Colonic mucosa (tissue), 4 donors: ENCODE results near the gene IFNA7. TPM values are rescaled to one million over a fixed set of nuclear protein-coding genes. Genes with fewer than 3 reads are reported as not detected.
"Not testable (repeated sequence)": the region's sequence is repeated elsewhere in the genome, so short reads cannot be mapped to it uniquely, and the experiment has no call there.

Experiments used
- DNase-seq: peaks from one replicate; pipeline ENCODE4 v3.0.0-alpha.2; 2020
- H3K27ac ChIP-seq: fragments of 200-600 bp; one replicate; pipeline ENCODE4 v1.8.0; 2021
- H3K27me3 ChIP-seq: fragments of 200-600 bp; one replicate; pipeline ENCODE4 v1.8.0; 2021
- H3K36me3 ChIP-seq: fragments of 200-600 bp; one replicate; pipeline ENCODE4 v1.8.0; 2021
- H3K4me1 ChIP-seq: fragments of 200-600 bp; one replicate; pipeline ENCODE4 v1.8.0; 2021; ENCODE audit warnings: mild to moderate bottlenecking
- H3K4me3 ChIP-seq: fragments of 200-600 bp; one replicate; pipeline ENCODE4 v1.8.0; 2021
- H3K9ac ChIP-seq, 2 donors: one replicate each; pipeline ENCODE4 v1.7.0; 2013; ENCODE audit warnings: control low read depth in 2 of 2, low read depth in 2 of 2, low read length in 2 of 2
- H3K9me3 ChIP-seq: fragments of 200-600 bp; one replicate; pipeline ENCODE4 v1.8.0; 2021
- intact Hi-C: fragments of 100-400 bp; cut with DNase I; formaldehyde crosslinking; loops from one replicate; pipeline ENCODE4 v1.14.1; 2022
- total RNA-seq, 2 donors: library from RNA; stranded (reverse); fragmentation: NEBNext Ultra II Directional in 1 of 2; extraction: Animal tissue kit (Norgen Biotek cat#: 25700) in 1 of 2; gene quantifications; one replicate each; pipeline ENCODE4 v1.2.1, GENCODE V29; 2021
- TF ChIP-seq, protein P1 (sequence below): fragments of 200-600 bp; IDR thresholded peaks from one replicate; pipeline ENCODE4 v1.8.0; 2022; ENCODE audit warnings: antibody characterized with exemption, mild to moderate bottlenecking
- donor health status: healthy.
- donor health status: DM: no; HTN: no; CAD: no.
- donor health status: DM: no; HTN: no; CAD: no.

The IFNA7 gene
- total RNA-seq, 2 donors from 2014 or later = not detected

DNA sequence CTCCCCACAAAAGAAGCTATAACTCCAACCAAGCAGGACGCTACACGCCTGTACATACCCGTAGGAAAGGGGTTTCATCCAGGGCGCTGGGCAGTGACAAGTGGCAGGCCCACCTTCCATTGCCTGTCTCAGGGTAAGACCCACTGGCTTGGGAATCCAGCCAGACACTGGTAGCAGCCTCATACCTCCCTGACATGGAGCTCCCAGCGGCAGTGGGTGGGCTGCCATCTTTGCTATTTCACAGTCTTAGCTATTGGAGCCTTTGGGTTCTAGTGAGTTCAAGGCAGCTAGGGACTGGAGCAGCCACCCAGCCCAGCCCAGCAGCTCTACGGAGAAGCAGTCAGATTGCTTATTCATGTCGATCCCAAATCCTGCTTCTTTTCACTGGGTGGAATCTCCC lies 8.3 kb upstream of the IFNA7 start:
- DNase-seq = no peak
- intact Hi-C loops = no loop called here
- Histone ChIP-seq H3K27ac (no peak overlapping the region), H3K36me3 (no peaks in the 10 kb centered on the region), H3K4me3 (no peak overlapping the region), H3K9me3 (no peaks in the 10 kb centered on the region), H3K9ac (no peak overlapping the region), H3K4me1 (no peaks in the 10 kb centered on the region), H3K27me3 (no peaks in the 10 kb centered on the region)
- TF ChIP-seq, protein P1, sequence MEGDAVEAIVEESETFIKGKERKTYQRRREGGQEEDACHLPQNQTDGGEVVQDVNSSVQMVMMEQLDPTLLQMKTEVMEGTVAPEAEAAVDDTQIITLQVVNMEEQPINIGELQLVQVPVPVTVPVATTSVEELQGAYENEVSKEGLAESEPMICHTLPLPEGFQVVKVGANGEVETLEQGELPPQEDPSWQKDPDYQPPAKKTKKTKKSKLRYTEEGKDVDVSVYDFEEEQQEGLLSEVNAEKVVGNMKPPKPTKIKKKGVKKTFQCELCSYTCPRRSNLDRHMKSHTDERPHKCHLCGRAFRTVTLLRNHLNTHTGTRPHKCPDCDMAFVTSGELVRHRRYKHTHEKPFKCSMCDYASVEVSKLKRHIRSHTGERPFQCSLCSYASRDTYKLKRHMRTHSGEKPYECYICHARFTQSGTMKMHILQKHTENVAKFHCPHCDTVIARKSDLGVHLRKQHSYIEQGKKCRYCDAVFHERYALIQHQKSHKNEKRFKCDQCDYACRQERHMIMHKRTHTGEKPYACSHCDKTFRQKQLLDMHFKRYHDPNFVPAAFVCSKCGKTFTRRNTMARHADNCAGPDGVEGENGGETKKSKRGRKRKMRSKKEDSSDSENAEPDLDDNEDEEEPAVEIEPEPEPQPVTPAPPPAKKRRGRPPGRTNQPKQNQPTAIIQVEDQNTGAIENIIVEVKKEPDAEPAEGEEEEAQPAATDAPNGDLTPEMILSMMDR = no peak

DNA sequence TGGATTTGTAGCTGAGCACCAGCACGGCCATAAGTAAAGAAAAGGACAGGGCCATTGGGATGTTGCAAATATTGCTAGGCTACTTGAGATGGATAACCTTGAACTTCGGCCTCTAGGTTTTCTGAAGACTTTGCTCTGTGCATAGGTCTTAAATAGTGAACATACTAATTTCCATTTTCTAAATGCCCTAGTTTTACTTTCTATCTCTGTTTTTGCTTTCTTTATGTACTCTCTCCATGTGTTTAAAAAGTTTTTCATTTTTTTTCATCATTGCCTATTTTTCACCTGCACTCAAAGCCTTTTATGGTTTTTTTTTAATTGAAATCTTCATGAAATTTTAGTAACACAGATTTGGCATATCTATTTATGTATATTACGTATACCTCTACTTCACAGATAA lies 5.0 kb upstream of the IFNA7 start, which contains the start of gene IFNA10:
Gene IFNA10, minus strand, starts transcription at position 101 of the 400 bp plus-strand sequence. Its CDS starts 46 bp downstream, at position 55.
- H3K9ac ChIP-seq, H3K27ac ChIP-seq, intact Hi-C loops, H3K4me1 ChIP-seq, H3K36me3 ChIP-seq, DNase-seq, H3K9me3 ChIP-seq, H3K27me3 ChIP-seq, H3K4me3 ChIP-seq: not testable (repeated sequence)

DNA sequence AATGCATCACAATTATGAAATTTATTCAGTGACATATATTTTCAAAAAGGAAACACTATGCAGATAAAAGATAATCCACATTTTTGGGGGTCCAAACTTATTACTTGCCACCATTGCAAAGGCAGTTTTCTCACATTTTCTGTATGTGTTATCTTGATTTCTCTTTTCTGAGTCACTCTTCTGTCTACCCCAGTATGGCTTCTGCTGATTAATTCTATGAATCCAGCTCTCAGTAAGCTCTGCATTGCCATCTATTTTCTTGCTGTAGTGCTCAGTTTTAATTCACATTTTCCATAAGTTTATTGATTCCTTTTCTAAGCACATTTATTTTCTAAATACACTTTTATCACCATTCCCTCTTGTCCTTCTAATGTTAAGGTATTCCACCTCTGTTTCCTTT lies 3.2 kb upstream of the IFNA7 start:
- no peak overlapping the region for H3K9ac ChIP-seq
- TF ChIP-seq, protein P1 = no peak
- H3K27me3 ChIP-seq = no peaks in the 10 kb centered on the region
- intact Hi-C loops = no loop called here
- H3K4me1 ChIP-seq = no peaks in the 10 kb centered on the region
- H3K9me3 ChIP-seq = no peaks in the 10 kb centered on the region
- no peak overlapping the region for H3K4me3 ChIP-seq
- DNase-seq = no peak
- no peaks in the 10 kb centered on the region for H3K36me3 ChIP-seq
- H3K27ac ChIP-seq = no peak overlapping the region

DNA sequence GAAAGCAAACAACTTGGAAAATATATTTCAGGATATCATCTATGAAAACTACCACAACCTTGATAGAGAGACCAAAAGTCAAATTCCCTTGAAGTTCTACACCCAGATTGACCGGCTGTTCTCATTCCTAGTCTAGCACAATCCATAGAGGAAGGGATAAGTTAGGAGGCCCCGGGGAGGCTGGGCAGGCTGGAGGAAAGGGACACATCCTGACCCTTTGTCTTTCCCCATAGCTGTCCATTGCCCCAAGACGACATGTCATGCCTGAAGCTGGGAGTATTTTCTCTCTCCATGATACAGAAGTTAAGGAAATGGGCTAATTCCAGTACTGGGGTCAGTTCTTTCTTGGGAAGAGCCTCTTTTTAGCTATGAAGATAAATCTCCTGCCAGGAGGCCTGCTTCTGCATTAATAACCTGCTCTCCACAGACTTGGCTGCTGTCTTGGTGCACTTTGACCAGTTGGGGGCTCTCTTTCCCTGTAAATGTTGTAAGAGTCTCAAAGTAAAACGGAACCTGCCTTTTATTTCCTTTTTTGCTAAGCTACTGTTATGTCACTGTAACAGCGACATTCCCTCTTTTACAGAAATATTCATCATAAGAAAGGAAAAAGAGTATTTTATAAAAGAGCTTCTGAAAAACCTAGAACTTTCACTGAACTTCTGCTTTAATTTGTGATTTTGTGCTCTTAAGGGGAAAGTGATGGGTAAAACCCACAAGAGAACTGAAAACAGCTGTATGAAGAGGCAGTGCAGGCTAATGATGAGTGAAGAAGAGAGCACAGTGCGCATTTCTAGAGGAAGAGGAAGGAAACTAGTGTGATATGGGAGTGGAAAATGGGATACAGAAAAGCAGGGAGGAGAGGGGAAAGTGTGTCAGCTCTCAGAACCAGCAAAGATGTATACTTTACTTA lies 6.9 kb downstream of the IFNA7 start:
- H3K9me3 ChIP-seq, intact Hi-C loops, H3K4me3 ChIP-seq, H3K9ac ChIP-seq, H3K27me3 ChIP-seq, H3K36me3 ChIP-seq, H3K27ac ChIP-seq, H3K4me1 ChIP-seq: not testable (repeated sequence)
- peak; percentile 32 for DNase-seq
- TF ChIP-seq, protein P1 = peak; percentile 24

DNA sequence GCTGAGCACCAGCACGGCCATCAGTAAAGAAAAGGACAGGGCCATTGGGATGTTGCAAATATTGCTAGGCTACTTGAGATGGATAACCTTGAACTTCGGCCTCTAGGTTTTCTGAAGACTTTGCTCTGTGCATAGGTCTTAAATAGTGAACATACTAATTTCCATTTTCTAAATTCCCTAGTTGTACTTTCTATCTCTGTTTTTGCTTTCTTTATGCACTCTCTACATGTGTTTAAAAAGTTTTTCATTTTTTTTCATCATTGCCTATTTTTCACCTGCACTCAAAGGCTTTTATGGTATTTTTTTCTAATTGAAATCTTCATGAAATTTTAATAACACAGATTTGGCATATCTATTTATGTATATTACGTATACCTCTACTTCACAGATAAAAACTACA lies 14.5 kb downstream of the IFNA7 start, which contains the start of gene IFNA4:
Gene IFNA4, minus strand, starts transcription at position 101 of the 400 bp plus-strand sequence. Its CDS starts 56 bp downstream, at position 45.
- H3K9me3 ChIP-seq, H3K9ac ChIP-seq, H3K36me3 ChIP-seq, DNase-seq, intact Hi-C loops, H3K27ac ChIP-seq, H3K4me1 ChIP-seq, H3K27me3 ChIP-seq, H3K4me3 ChIP-seq: not testable (repeated sequence)

DNA sequence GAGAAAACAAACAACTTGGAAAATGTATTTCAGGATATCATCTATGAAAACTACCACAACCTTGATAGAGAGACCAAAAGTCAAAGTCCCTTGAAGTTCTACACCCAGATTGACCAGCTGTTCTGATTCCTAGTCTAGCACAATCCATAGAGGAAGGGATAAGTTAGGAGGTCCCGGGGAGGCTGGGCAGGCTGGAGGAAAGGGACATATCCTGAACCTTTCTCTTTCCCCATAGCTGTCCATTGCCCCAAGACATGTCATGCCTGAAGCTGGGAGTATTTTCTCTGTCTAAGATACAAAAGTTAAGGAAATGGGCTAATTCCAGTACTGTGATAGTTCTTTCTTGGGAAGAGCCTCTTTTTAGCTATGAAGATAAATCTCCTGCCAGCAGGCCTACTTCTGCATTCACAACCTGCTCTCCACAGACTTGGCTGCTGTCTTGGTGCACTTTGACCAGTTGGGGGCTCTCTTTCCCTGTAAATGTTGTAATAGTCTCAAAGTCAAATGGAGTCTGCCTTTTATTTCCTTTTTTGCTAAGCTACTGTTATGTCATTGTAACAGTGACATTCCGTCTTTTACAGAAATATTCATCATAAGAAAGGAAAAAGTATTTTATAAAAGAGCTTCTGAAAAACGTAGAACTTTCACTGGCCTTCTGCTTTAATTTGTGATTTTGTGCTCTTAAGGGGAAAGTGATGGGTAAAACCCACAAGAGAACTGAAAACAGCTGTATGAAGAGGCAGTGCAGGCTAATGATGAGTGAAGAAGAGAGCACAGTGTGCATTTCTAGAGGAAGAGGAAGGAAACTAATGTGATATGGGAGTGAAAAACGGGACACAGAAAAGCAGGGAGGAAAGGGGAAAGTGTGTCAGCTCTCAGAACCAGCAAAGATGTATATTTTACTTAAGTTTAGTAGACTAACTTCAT lies 18.9 kb downstream of the IFNA7 start:
- H3K27ac ChIP-seq, H3K27me3 ChIP-seq, H3K4me3 ChIP-seq, H3K4me1 ChIP-seq, intact Hi-C loops, H3K9ac ChIP-seq, DNase-seq, H3K36me3 ChIP-seq, H3K9me3 ChIP-seq: not testable (repeated sequence)
